ENCODE measurements around the gene TNPO2.

TNPO2 gene

GRCh38 chr19:12764698-12765097 lies 41.0 kb upstream of the TNPO2 start:
- TF ChIP-seq SUZ12 (IDR thresholded peaks at IDR 0.05; ENCODE audit: extremely low read depth, insufficient read depth, insufficient read length) (no peak), ZNF274 (IDR thresholded peaks at IDR 0.05; ENCODE audit: low read depth, low read length) (no peak), YY1 (IDR thresholded peaks at IDR 0.05; ENCODE audit: insufficient read depth, insufficient read length) (no peak)
- Histone ChIP-seq H3K9ac (ENCODE audit: insufficient read length, low read depth) (no peak overlapping the region), H3K4me1 (ENCODE audit: insufficient read depth, insufficient read length) (peaks cover 6% of the 10 kb centered on the region), H3K4me3 (ENCODE audit: insufficient read length, low read depth) (no peak overlapping the region), H3K27me3 (ENCODE audit: insufficient read depth, insufficient read length) (no peaks in the 10 kb centered on the region), H3K36me3 (ENCODE audit: insufficient read depth, insufficient read length, low read length) (peaks cover 46% of the 10 kb centered on the region), H3K9me3 (ENCODE audit: insufficient read depth, low read length) (peaks cover 10% of the 10 kb centered on the region; the same call in 1 of the 2 replicates)
- no peak for DNase-seq (ENCODE audit: low read depth, low spot score)

- Histone ChIP-seq H3K9me3 (ENCODE audit: insufficient read depth, low read length) (peaks cover 10% of the 10 kb centered on the region; the same call in 1 of the 2 replicates), H3K27me3 (ENCODE audit: insufficient read depth, insufficient read length) (no peaks in the 10 kb centered on the region), H3K9ac (ENCODE audit: insufficient read length, low read depth) (no peak overlapping the region), H3K4me1 (ENCODE audit: insufficient read depth, insufficient read length) (peaks cover 3% of the 10 kb centered on the region), H3K36me3 (ENCODE audit: insufficient read depth, insufficient read length, low read length) (peaks cover 43% of the 10 kb centered on the region), H3K4me3 (ENCODE audit: insufficient read length, low read depth) (no peak overlapping the region)
- TF ChIP-seq YY1 (IDR thresholded peaks at IDR 0.05; ENCODE audit: insufficient read depth, insufficient read length) = no peak
- no peak for TF ChIP-seq SUZ12 (IDR thresholded peaks at IDR 0.05; ENCODE audit: extremely low read depth, insufficient read depth, insufficient read length)
- TF ChIP-seq ZNF274 (IDR thresholded peaks at IDR 0.05; ENCODE audit: low read depth, low read length) = no peak
- no peak for DNase-seq (ENCODE audit: low read depth, low spot score)
Observed at GRCh38 chr19:12763100-12763499, 39.4 kb upstream of the TNPO2 start.

GRCh38 chr19:12759686-12760085 lies 36.0 kb upstream of the TNPO2 start:
- peaks cover 4% of the 10 kb centered on the region for H3K4me1 ChIP-seq (ENCODE audit: insufficient read depth, insufficient read length)
- H3K9ac ChIP-seq (ENCODE audit: insufficient read length, low read depth) = no peak overlapping the region
- TF ChIP-seq YY1 (IDR thresholded peaks at IDR 0.05; ENCODE audit: insufficient read depth, insufficient read length) = no peak
- TF ChIP-seq ZNF274 (IDR thresholded peaks at IDR 0.05; ENCODE audit: low read depth, low read length) = no peak
- no peak for TF ChIP-seq SUZ12 (IDR thresholded peaks at IDR 0.05; ENCODE audit: extremely low read depth, insufficient read depth, insufficient read length)
- DNase-seq (ENCODE audit: low read depth, low spot score) = no peak
- H3K4me3 ChIP-seq (ENCODE audit: insufficient read length, low read depth) = no peak overlapping the region
- H3K9me3 ChIP-seq (ENCODE audit: insufficient read depth, low read length) = peaks cover 10% of the 10 kb centered on the region; the same call in 1 of the 2 replicates
- peaks cover 29% of the 10 kb centered on the region for H3K36me3 ChIP-seq (ENCODE audit: insufficient read depth, insufficient read length, low read length)
- H3K27me3 ChIP-seq (ENCODE audit: insufficient read depth, insufficient read length) = no peaks in the 10 kb centered on the region

GRCh38 chr19:12757544-12758274 lies 34.0 kb upstream of the TNPO2 start:
- H3K4me3 ChIP-seq (ENCODE audit: insufficient read length, low read depth) = peak overlapping the region; percentile 25
- H3K36me3 ChIP-seq (ENCODE audit: insufficient read depth, insufficient read length, low read length) = peaks cover 11% of the 10 kb centered on the region
- peak; percentile 60 for DNase-seq (ENCODE audit: low read depth, low spot score)
- no peak for TF ChIP-seq YY1 (IDR thresholded peaks at IDR 0.05; ENCODE audit: insufficient read depth, insufficient read length)
- TF ChIP-seq ZNF274 (IDR thresholded peaks at IDR 0.05; ENCODE audit: low read depth, low read length) = no peak
- no peak for TF ChIP-seq SUZ12 (IDR thresholded peaks at IDR 0.05; ENCODE audit: extremely low read depth, insufficient read depth, insufficient read length)
- H3K9ac ChIP-seq (ENCODE audit: insufficient read length, low read depth) = peak overlapping the region; percentile 66
- H3K27me3 ChIP-seq (ENCODE audit: insufficient read depth, insufficient read length) = no peaks in the 10 kb centered on the region
- H3K9me3 ChIP-seq (ENCODE audit: insufficient read depth, low read length) = peaks cover 1% of the 10 kb centered on the region; the same call in 1 of the 2 replicates
- H3K4me1 ChIP-seq (ENCODE audit: insufficient read depth, insufficient read length) = peaks cover 4% of the 10 kb centered on the region

- H3K36me3 ChIP-seq (ENCODE audit: insufficient read depth, insufficient read length, low read length) = no peaks in the 10 kb centered on the region
- no peak overlapping the region for H3K9ac ChIP-seq (ENCODE audit: insufficient read length, low read depth)
- TF ChIP-seq YY1 (IDR thresholded peaks at IDR 0.05; ENCODE audit: insufficient read depth, insufficient read length) (no peak), ZNF274 (IDR thresholded peaks at IDR 0.05; ENCODE audit: low read depth, low read length) (no peak), SUZ12 (IDR thresholded peaks at IDR 0.05; ENCODE audit: extremely low read depth, insufficient read depth, insufficient read length) (no peak)
Observed at GRCh38 chr19:12756150-12756883, 32.6 kb upstream of the TNPO2 start.

GRCh38 chr19:12754465-12755196 lies 30.9 kb upstream of the TNPO2 start:
- Histone ChIP-seq H3K27me3 (ENCODE audit: insufficient read depth, insufficient read length) (no peaks in the 10 kb centered on the region), H3K36me3 (ENCODE audit: insufficient read depth, insufficient read length, low read length) (no peaks in the 10 kb centered on the region), H3K4me1 (ENCODE audit: insufficient read depth, insufficient read length) (peaks cover 4% of the 10 kb centered on the region), H3K9me3 (ENCODE audit: insufficient read depth, low read length) (peaks cover 6% of the 10 kb centered on the region; the same call in 1 of the 2 replicates), H3K4me3 (ENCODE audit: insufficient read length, low read depth) (no peak overlapping the region), H3K9ac (ENCODE audit: insufficient read length, low read depth) (no peak overlapping the region)
- DNase-seq (ENCODE audit: low read depth, low spot score) = no peak
- no peak for TF ChIP-seq YY1 (IDR thresholded peaks at IDR 0.05; ENCODE audit: insufficient read depth, insufficient read length)
- no peak for TF ChIP-seq ZNF274 (IDR thresholded peaks at IDR 0.05; ENCODE audit: low read depth, low read length)
- no peak for TF ChIP-seq SUZ12 (IDR thresholded peaks at IDR 0.05; ENCODE audit: extremely low read depth, insufficient read depth, insufficient read length)

More at GRCh38 chr19:12756150-12756883, 32.6 kb upstream of the TNPO2 start:
- Histone ChIP-seq H3K27me3 (ENCODE audit: insufficient read depth, insufficient read length) (no peaks in the 10 kb centered on the region), H3K9me3 (ENCODE audit: insufficient read depth, low read length) (peaks cover 6% of the 10 kb centered on the region; the same call in 1 of the 2 replicates), H3K4me3 (ENCODE audit: insufficient read length, low read depth) (no peak overlapping the region), H3K4me1 (ENCODE audit: insufficient read depth, insufficient read length) (peaks cover 4% of the 10 kb centered on the region)
- DNase-seq (ENCODE audit: low read depth, low spot score) = no peak
